ENCODE results near the gene TMEM39B.

DNA sequence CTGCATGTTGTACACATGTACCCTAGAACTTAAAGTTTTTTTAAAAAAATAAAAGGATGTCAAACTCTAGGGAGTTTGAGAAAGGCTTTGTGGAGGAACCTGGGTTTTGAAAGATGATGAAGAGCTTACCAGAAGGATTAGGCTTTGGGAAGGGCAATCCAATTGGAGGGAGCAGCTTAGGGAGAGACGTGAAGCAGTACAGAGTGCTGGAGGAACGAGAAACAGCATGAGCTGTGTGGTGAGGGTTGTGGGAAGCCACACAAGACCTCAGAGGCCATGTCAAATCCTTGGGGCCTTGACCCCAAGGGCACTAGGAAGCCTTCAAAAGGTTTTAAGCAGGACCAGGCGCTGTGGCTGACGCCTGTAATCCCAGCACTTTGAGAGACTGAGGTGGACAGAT lies 26.7 kb downstream of the TMEM39B start:
- TF ChIP-seq, protein P1, sequence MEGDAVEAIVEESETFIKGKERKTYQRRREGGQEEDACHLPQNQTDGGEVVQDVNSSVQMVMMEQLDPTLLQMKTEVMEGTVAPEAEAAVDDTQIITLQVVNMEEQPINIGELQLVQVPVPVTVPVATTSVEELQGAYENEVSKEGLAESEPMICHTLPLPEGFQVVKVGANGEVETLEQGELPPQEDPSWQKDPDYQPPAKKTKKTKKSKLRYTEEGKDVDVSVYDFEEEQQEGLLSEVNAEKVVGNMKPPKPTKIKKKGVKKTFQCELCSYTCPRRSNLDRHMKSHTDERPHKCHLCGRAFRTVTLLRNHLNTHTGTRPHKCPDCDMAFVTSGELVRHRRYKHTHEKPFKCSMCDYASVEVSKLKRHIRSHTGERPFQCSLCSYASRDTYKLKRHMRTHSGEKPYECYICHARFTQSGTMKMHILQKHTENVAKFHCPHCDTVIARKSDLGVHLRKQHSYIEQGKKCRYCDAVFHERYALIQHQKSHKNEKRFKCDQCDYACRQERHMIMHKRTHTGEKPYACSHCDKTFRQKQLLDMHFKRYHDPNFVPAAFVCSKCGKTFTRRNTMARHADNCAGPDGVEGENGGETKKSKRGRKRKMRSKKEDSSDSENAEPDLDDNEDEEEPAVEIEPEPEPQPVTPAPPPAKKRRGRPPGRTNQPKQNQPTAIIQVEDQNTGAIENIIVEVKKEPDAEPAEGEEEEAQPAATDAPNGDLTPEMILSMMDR (IDR thresholded peaks at IDR 0.05): no peak
- TF ChIP-seq EZH2 (IDR thresholded peaks at IDR 0.05; ENCODE audit: borderline replicate concordance, insufficient read depth, low read depth, low read length, poor library complexity, severe bottlenecking): no peak

Data from B cell (primary cell).